B cell (primary cell): ENCODE results near the gene FTSJ3. TPM values are rescaled to one million over a fixed set of nuclear protein-coding genes. Genes with fewer than 3 reads are reported as not detected.

ENCODE experiments used
- ATAC-seq: fragments of 200-7000 bp; cut with Tn5 transposase; one replicate; pipeline ENCODE4 v1.10.0; 2021; ENCODE audit warnings: low read depth, mild to moderate bottlenecking, moderate number of reproducible peaks, moderate library complexity
- CTCF ChIA-PET: fragments of 350-600 bp; sonication (Branson Sonifier 250); formaldehyde crosslinking; loops from one replicate; lab custom pipeline; 2021; ENCODE audit warnings: antibody characterized with exemption, inconsistent platforms; lab: Charles Lee
- POLR2A ChIA-PET: fragments of 350-600 bp; sonication (Branson Sonifier 250); formaldehyde crosslinking; loops from one replicate; lab custom pipeline; 2021; ENCODE audit warnings: antibody characterized with exemption; lab: Charles Lee
- DNase-seq: peaks from one replicate; pipeline ENCODE4 v3.0.0; 2013
- H2AFZ ChIP-seq: 2 replicates; pipeline ENCODE4 v1.6.1; 2012; ENCODE audit warnings: mild to moderate bottlenecking, low read depth, low read length; ENCODE audit not compliant: insufficient read depth, poor library complexity, severe bottlenecking
- H3K27ac ChIP-seq, 2 donors: 1 replicate in 1 of 2; 2 replicates in 1 of 2; pipeline ENCODE4 v1.5.1; 2012 to 2013; ENCODE audit warnings: low read length in 2 of 2, mild to moderate bottlenecking in 2 of 2, moderate library complexity in 1 of 2
- H3K27me3 ChIP-seq, 4 experiments: fragments of 200-600 bp in 1 of 4; sonication (generic) in 1 of 4; replicated peaks in 1 of 4; 1 replicate in 2 of 4; 2 replicates in 2 of 4; pipeline versions ENCODE4 v1.6.1 to v1.7.0; 2013 to 2016; ENCODE audit warnings: low read length in 3 of 4, mild to moderate bottlenecking in 2 of 4, mixed read lengths in 1 of 4, moderate library complexity in 1 of 4; ENCODE audit not compliant: insufficient read depth in 4 of 4, control insufficient read depth in 3 of 4; ENCODE audit errors: control extremely low read depth in 1 of 4
- H3K36me3 ChIP-seq, 2 experiments: replicated peaks in 1 of 2; 1 replicate in 1 of 2; 2 replicates in 1 of 2; pipeline versions ENCODE4 v1.6.1 to v1.7.1; 2013; ENCODE audit warnings: low read length in 1 of 2; ENCODE audit not compliant: insufficient read depth in 2 of 2, control insufficient read depth in 1 of 2; ENCODE audit errors: control extremely low read depth in 1 of 2, extremely low read depth in 1 of 2
- H3K4me1 ChIP-seq, 2 donors: fragments of 200-600 bp in 1 of 2; sonication (generic) in 1 of 2; 1 replicate in 1 of 2; 2 replicates in 1 of 2; pipeline versions ENCODE4 v1.5.1 to v1.6.1; 2013 to 2017; ENCODE audit warnings: low read length in 2 of 2; ENCODE audit not compliant: control insufficient read depth in 2 of 2, insufficient read depth in 2 of 2
- H3K4me2 ChIP-seq: replicated peaks from 2 replicates; pipeline ENCODE3; 2012; ENCODE audit warnings: mild to moderate bottlenecking, low read depth, low read length; ENCODE audit not compliant: poor library complexity, severe bottlenecking
- H3K4me3 ChIP-seq, 5 experiments: fragments of 200-600 bp in 1 of 5; sonication (generic) in 1 of 5; 1 replicate in 3 of 5; 2 replicates in 2 of 5; pipeline versions ENCODE4 v1.5.1 to v1.7.0; 2011 to 2016; ENCODE audit warnings: low read length in 4 of 5, mild to moderate bottlenecking in 4 of 5, low read depth in 2 of 5, control low read depth in 1 of 5, moderate library complexity in 1 of 5; ENCODE audit not compliant: insufficient read depth in 1 of 5; ENCODE audit errors: control extremely low read depth in 1 of 5, extremely low read depth in 1 of 5
- H3K79me2 ChIP-seq: fragments of 200-600 bp; sonication (generic); one replicate; pipeline ENCODE4 v1.6.0; 2016; ENCODE audit warnings: low read length; ENCODE audit not compliant: control insufficient read depth, insufficient read depth
- H3K9ac ChIP-seq: fragments of 200-600 bp; sonication (generic); 2 replicates; pipeline ENCODE4 v1.6.1; 2017; ENCODE audit warnings: mild to moderate bottlenecking, low read length, moderate library complexity
- H3K9me3 ChIP-seq, 3 donors: one replicate each; pipeline versions ENCODE4 v1.6.1 to v1.7.1; 2013; ENCODE audit warnings: low read length in 2 of 3; ENCODE audit not compliant: control insufficient read depth in 2 of 3, insufficient read depth in 1 of 3; ENCODE audit errors: control extremely low read depth in 1 of 3
- H4K20me1 ChIP-seq: 2 replicates; pipeline ENCODE4 v1.6.0; 2012; ENCODE audit warnings: mild to moderate bottlenecking, low read length; ENCODE audit not compliant: insufficient read depth, control insufficient read depth, poor library complexity, severe bottlenecking
- H3K27ac Mint-ChIP-seq: one replicate; pipeline ENCODE4 v1.8.0; 2021; ENCODE audit warnings: mixed read lengths
- H3K27me3 Mint-ChIP-seq: one replicate; pipeline ENCODE4 v1.8.0; 2021; ENCODE audit warnings: mixed read lengths
- H3K4me1 Mint-ChIP-seq: one replicate; pipeline ENCODE4 v1.8.0; 2021; ENCODE audit warnings: mixed read lengths
- H3K4me3 Mint-ChIP-seq: one replicate; pipeline ENCODE4 v1.8.0; 2021; ENCODE audit warnings: mixed read lengths
- H3K9me3 Mint-ChIP-seq: one replicate; pipeline ENCODE4 v1.8.0; 2022; ENCODE audit warnings: mixed read lengths; ENCODE audit not compliant: insufficient read depth
- EZH2 ChIP-seq: IDR thresholded peaks from 2 replicates; pipeline ENCODE4 v1.6.1; 2012; ENCODE audit warnings: borderline replicate concordance, low read depth, mild to moderate bottlenecking, moderate library complexity, low read length; ENCODE audit not compliant: insufficient read depth, poor library complexity, severe bottlenecking
- WGBS: methylation state at CpG from one replicate; pipeline ENCODE4 v1.1.5; 2013; ENCODE audit warnings: missing lambda C conversion rate; ENCODE audit not compliant: insufficient coverage; 5-methylcytosine and 5-hydroxymethylcytosine counted together
- intact Hi-C: fragments of 100-400 bp; cut with micrococcal nuclease; formaldehyde crosslinking; loops from one replicate; pipeline ENCODE4 v1.10.0; 2022
- polyA plus RNA-seq: library from polyadenylated mRNA; depleted of rRNA; stranded (reverse); fragments of >200 nt; gene quantifications from 2 replicates; pipeline ENCODE4 v1.2.3, GENCODE V29; 2012
- total RNA-seq, 2 donors: library from RNA; stranded (reverse); fragments of 120-200 nt in 1 of 2; gene quantifications; 1 replicate in 1 of 2; 2 replicates in 1 of 2; pipeline versions ENCODE4 v1.2.3 to v1.2.4, GENCODE V29; 2013 to 2022
- TF ChIP-seq, protein P1 (sequence below): fragments of 200-600 bp; IDR thresholded peaks from one replicate; pipeline ENCODE4 v1.8.0; 2022; ENCODE audit warnings: antibody characterized with exemption, mild to moderate bottlenecking

FTSJ3 gene
- total and polyA plus RNA-seq, 2 donors (not counting 1 experiment from before 2014, with no cell fraction given) = 26.5 to 75.9 TPM

DNA sequence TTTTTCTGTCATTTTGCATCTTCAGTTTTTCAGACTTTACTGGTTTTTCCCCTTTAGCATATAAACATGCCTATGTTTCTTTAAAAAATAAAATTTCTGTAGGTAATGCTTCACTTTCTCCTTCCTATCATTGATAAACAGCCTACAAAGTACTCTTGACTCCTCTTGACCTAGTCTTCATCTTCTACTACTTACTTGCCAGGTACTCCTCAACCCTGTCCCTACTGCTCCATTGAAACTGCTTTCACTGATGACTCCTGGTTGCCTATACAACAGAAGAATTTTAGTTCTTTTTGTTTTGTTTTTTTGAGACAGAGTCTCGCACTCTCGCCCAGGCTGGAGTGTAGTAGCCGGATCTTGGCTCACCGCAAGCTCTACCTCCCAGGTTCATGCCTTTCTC, 46.5 kb downstream of the FTSJ3 start:
- intact Hi-C loops = no loop called here
- H3K4me1 ChIP-seq = peaks cover 3 to 11% of the 10 kb centered on the region in 2 donors
- no peak overlapping the region for H3K27ac Mint-ChIP-seq
- H3K4me3 ChIP-seq = no peak overlapping the region
- WGBS = 100% methylated on average over 2 of the region's 4 CpGs
- ChIA-PET CTCF (interaction anchor here (0.7 kb wide), 1 partner anchor 68 kb away, joined by 3 read pairs; no protein-coding TSS in a partner anchor), POLR2A (no interaction called here)
- H3K9me3 ChIP-seq = no peaks in the 10 kb centered on the region
- no peaks in the 10 kb centered on the region for H3K9me3 Mint-ChIP-seq
- ATAC-seq = no peak
- no peak for DNase-seq
- no peak overlapping the region for H3K9ac ChIP-seq
- H3K27me3 Mint-ChIP-seq = no peaks in the 10 kb centered on the region
- H3K4me1 Mint-ChIP-seq = peaks cover 54% of the 10 kb centered on the region
- H3K36me3 ChIP-seq = peaks cover 14 to 51% of the 10 kb centered on the region in 2 experiments
- H3K4me3 Mint-ChIP-seq = no peak overlapping the region
- H4K20me1 ChIP-seq = peaks cover 79% of the 10 kb centered on the region
- H3K4me2 ChIP-seq = no peak overlapping the region
- H3K27ac ChIP-seq = no peak overlapping the region
- no peaks in the 10 kb centered on the region for H3K27me3 ChIP-seq
- no peak overlapping the region for H2AFZ ChIP-seq
- TF ChIP-seq, protein P1, sequence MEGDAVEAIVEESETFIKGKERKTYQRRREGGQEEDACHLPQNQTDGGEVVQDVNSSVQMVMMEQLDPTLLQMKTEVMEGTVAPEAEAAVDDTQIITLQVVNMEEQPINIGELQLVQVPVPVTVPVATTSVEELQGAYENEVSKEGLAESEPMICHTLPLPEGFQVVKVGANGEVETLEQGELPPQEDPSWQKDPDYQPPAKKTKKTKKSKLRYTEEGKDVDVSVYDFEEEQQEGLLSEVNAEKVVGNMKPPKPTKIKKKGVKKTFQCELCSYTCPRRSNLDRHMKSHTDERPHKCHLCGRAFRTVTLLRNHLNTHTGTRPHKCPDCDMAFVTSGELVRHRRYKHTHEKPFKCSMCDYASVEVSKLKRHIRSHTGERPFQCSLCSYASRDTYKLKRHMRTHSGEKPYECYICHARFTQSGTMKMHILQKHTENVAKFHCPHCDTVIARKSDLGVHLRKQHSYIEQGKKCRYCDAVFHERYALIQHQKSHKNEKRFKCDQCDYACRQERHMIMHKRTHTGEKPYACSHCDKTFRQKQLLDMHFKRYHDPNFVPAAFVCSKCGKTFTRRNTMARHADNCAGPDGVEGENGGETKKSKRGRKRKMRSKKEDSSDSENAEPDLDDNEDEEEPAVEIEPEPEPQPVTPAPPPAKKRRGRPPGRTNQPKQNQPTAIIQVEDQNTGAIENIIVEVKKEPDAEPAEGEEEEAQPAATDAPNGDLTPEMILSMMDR = no peak
- no peak for TF ChIP-seq EZH2
- H3K79me2 ChIP-seq = peaks cover 99% of the 10 kb centered on the region

DNA sequence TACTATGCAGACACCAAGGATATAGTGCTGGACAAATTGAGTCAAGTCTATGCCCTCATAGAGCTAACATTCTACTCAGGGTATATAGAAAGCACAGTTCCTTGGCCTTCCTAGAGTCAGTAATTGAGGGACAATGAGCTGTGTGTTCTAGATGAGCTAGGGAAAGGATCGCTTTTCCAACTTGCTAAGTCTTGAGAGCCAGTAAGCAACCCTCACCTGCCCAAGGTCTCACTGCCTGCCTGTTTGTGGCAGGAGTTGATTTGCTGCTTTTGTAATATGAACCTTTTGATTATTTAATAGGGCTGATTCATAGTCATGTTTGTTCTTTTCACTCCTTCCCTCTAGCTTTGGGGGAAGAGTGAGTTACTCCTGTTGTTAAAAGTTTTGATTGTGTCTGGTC, 47.0 kb downstream of the FTSJ3 start:
- H3K4me3 Mint-ChIP-seq = no peak overlapping the region
- CTCF ChIA-PET = interaction anchor here (0.7 kb wide), 1 partner anchor 68 kb away, joined by 3 read pairs; no protein-coding TSS in a partner anchor
- Histone ChIP-seq H3K4me3 (no peak overlapping the region), H4K20me1 (peaks cover 77% of the 10 kb centered on the region), H3K4me2 (no peak overlapping the region), H3K4me1 (peaks cover 5 to 16% of the 10 kb centered on the region in 2 donors), H3K27ac (peak overlapping the region in 1 of 2 donors; percentile 39), H3K9ac (no peak overlapping the region), H3K9me3 (no peaks in the 10 kb centered on the region), H3K27me3 (no peaks in the 10 kb centered on the region), H3K79me2 (peaks cover 99% of the 10 kb centered on the region), H2AFZ (no peak overlapping the region), H3K36me3 (peaks cover 14 to 51% of the 10 kb centered on the region in 2 experiments)
- no peaks in the 10 kb centered on the region for H3K9me3 Mint-ChIP-seq
- no peak overlapping the region for H3K27ac Mint-ChIP-seq
- TF ChIP-seq EZH2 = no peak
- TF ChIP-seq, protein P1 = no peak
- WGBS = 100% methylated on average over 1 of the region's 1 CpG
- no peak for DNase-seq
- no peaks in the 10 kb centered on the region for H3K27me3 Mint-ChIP-seq
- POLR2A ChIA-PET = no interaction called here
- no peak for ATAC-seq
- intact Hi-C loops = no loop called here
- peaks cover 54% of the 10 kb centered on the region for H3K4me1 Mint-ChIP-seq
